Activated T-helper 17 cell treated with anti-CD3 and anti-CD28 coated beads, Interleukin-2, amount 50 U/mL, for 72 hours (primary cell): ENCODE measurements around the gene CHN2. TPM values are rescaled to one million over a fixed set of nuclear protein-coding genes. Genes with fewer than 3 reads are reported as not detected.
A peak's percentile ranks its signal among the peaks of the same experiment; 100 is the strongest.
"Not testable (repeated sequence)": the region's sequence is repeated elsewhere in the genome, so short reads cannot be mapped to it uniquely, and the experiment has no call there.

ENCODE experiments used
- ATAC-seq: fragments of 150-1000 bp; cut with Tn5 transposase; replicated peaks from 2 replicates; pipeline ENCODE4 v1.10.0; 2021; ENCODE audit warnings: mild to moderate bottlenecking, moderate library complexity
- H3K27ac Mint-ChIP-seq: one replicate; pipeline ENCODE4 v1.8.0; 2022; ENCODE audit warnings: mixed read lengths
- H3K27me3 Mint-ChIP-seq: one replicate; pipeline ENCODE4 v1.8.0; 2022; ENCODE audit warnings: mixed read lengths
- H3K36me3 Mint-ChIP-seq: one replicate; pipeline ENCODE4 v1.8.0; 2022; ENCODE audit warnings: low read depth, mild to moderate bottlenecking, mixed read lengths
- H3K4me1 Mint-ChIP-seq: one replicate; pipeline ENCODE4 v1.8.0; 2022; ENCODE audit warnings: mixed read lengths
- H3K4me3 Mint-ChIP-seq: one replicate; pipeline ENCODE4 v1.8.0; 2022; ENCODE audit warnings: mild to moderate bottlenecking, mixed read lengths
- H3K9me3 Mint-ChIP-seq: one replicate; pipeline ENCODE4 v1.8.0; 2022; ENCODE audit warnings: mixed read lengths
- total RNA-seq, 2 donors: library from RNA; stranded (reverse); gene quantifications; one replicate each; pipeline ENCODE4 v1.2.3, GENCODE V29; 2022

Gene CHN2
- total RNA-seq, 2 donors from 2014 or later, result 0.85 TPM; not detected in 1

- Mint-ChIP-seq H3K27ac (no peak overlapping the region), H3K9me3 (no peaks in the 10 kb centered on the region), H3K36me3 (no peaks in the 10 kb centered on the region), H3K27me3 (peaks cover 6% of the 10 kb centered on the region), H3K4me3 (no peak overlapping the region), H3K4me1 (no peaks in the 10 kb centered on the region)
- no peak for ATAC-seq
These were observed 54.3 kb downstream of the CHN2 start for GRCh38 chr7:29248713-29249382.

GRCh38 chr7:29249383-29249750 is 54.8 kb downstream of the CHN2 start:
- Mint-ChIP-seq H3K4me1 (no peaks in the 10 kb centered on the region), H3K36me3 (no peaks in the 10 kb centered on the region), H3K4me3 (no peak overlapping the region), H3K27me3 (peaks cover 6% of the 10 kb centered on the region), H3K9me3 (no peaks in the 10 kb centered on the region), H3K27ac (no peak overlapping the region)
- no peak for ATAC-seq

GRCh38 chr7:29249860-29250259 is 55.3 kb downstream of the CHN2 start:
- H3K4me1 Mint-ChIP-seq, result no peaks in the 10 kb centered on the region
- no peak overlapping the region for H3K4me3 Mint-ChIP-seq
- H3K27me3 Mint-ChIP-seq, result peaks cover 6% of the 10 kb centered on the region
- no peak overlapping the region for H3K27ac Mint-ChIP-seq
- no peak for ATAC-seq
- no peaks in the 10 kb centered on the region for H3K9me3 Mint-ChIP-seq
- no peaks in the 10 kb centered on the region for H3K36me3 Mint-ChIP-seq

- no peaks in the 10 kb centered on the region for H3K9me3 Mint-ChIP-seq
- no peak overlapping the region for H3K27ac Mint-ChIP-seq
- H3K4me3 Mint-ChIP-seq, result no peak overlapping the region
- H3K36me3 Mint-ChIP-seq, result no peaks in the 10 kb centered on the region
- no peaks in the 10 kb centered on the region for H3K27me3 Mint-ChIP-seq
- H3K4me1 Mint-ChIP-seq, result no peaks in the 10 kb centered on the region
- no peak for ATAC-seq
These were observed 58.6 kb downstream of the CHN2 start for GRCh38 chr7:29253225-29253624.

- no peak overlapping the region for H3K27ac Mint-ChIP-seq
- no peaks in the 10 kb centered on the region for H3K9me3 Mint-ChIP-seq
These were observed 60.0 kb downstream of the CHN2 start for GRCh38 chr7:29254591-29254990.

GRCh38 chr7:29255199-29255878 is 60.8 kb downstream of the CHN2 start:
- no peaks in the 10 kb centered on the region for H3K27me3 Mint-ChIP-seq
- H3K36me3 Mint-ChIP-seq, result no peaks in the 10 kb centered on the region
- no peaks in the 10 kb centered on the region for H3K4me1 Mint-ChIP-seq
- no peaks in the 10 kb centered on the region for H3K9me3 Mint-ChIP-seq
- H3K4me3 Mint-ChIP-seq, result no peak overlapping the region
- H3K27ac Mint-ChIP-seq, result no peak overlapping the region
- ATAC-seq, result no peak

More at GRCh38 chr7:29254591-29254990, 60.0 kb downstream of the CHN2 start:
- Mint-ChIP-seq H3K27me3 (no peaks in the 10 kb centered on the region), H3K36me3 (no peaks in the 10 kb centered on the region), H3K4me3 (no peak overlapping the region), H3K4me1 (no peaks in the 10 kb centered on the region)
- ATAC-seq, result no peak

- Mint-ChIP-seq H3K27me3 (no peaks in the 10 kb centered on the region), H3K4me3 (no peak overlapping the region), H3K36me3 (no peaks in the 10 kb centered on the region), H3K9me3 (no peaks in the 10 kb centered on the region), H3K4me1 (no peaks in the 10 kb centered on the region), H3K27ac (no peak overlapping the region)
- ATAC-seq, result no peak
These were observed 61.5 kb downstream of the CHN2 start for GRCh38 chr7:29255906-29256692.

GRCh38 chr7:29256693-29257002 is 62.1 kb downstream of the CHN2 start:
- no peaks in the 10 kb centered on the region for H3K9me3 Mint-ChIP-seq
- H3K4me3 Mint-ChIP-seq, result no peak overlapping the region
- H3K27ac Mint-ChIP-seq, result no peak overlapping the region
- no peak for ATAC-seq
- no peaks in the 10 kb centered on the region for H3K4me1 Mint-ChIP-seq
- H3K27me3 Mint-ChIP-seq, result no peaks in the 10 kb centered on the region
- no peaks in the 10 kb centered on the region for H3K36me3 Mint-ChIP-seq

GRCh38 chr7:29258951-29259350 is 64.4 kb downstream of the CHN2 start:
- Mint-ChIP-seq H3K27ac (no peak overlapping the region), H3K36me3 (no peaks in the 10 kb centered on the region), H3K4me3 (no peak overlapping the region), H3K27me3 (no peaks in the 10 kb centered on the region), H3K9me3 (no peaks in the 10 kb centered on the region), H3K4me1 (no peaks in the 10 kb centered on the region)
- no peak for ATAC-seq

- Mint-ChIP-seq H3K27ac (no peak overlapping the region), H3K27me3 (no peaks in the 10 kb centered on the region), H3K9me3 (no peaks in the 10 kb centered on the region), H3K36me3 (no peaks in the 10 kb centered on the region), H3K4me1 (peaks cover 5% of the 10 kb centered on the region), H3K4me3 (no peak overlapping the region)
- ATAC-seq, result no peak
These were observed 67.8 kb downstream of the CHN2 start for GRCh38 chr7:29262191-29262917.

- not testable (repeated sequence) for H3K9me3 Mint-ChIP-seq, ATAC-seq, H3K27ac Mint-ChIP-seq, H3K4me1 Mint-ChIP-seq, H3K27me3 Mint-ChIP-seq, H3K4me3 Mint-ChIP-seq, H3K36me3 Mint-ChIP-seq
These were observed 69.1 kb downstream of the CHN2 start for GRCh38 chr7:29263601-29264207.

GRCh38 chr7:29265208-29265923 is 70.8 kb downstream of the CHN2 start:
- H3K27ac Mint-ChIP-seq, result no peak overlapping the region
- no peaks in the 10 kb centered on the region for H3K9me3 Mint-ChIP-seq
- ATAC-seq, result peak; percentile 76

GRCh38 chr7:29269935-29270334 is 75.4 kb downstream of the CHN2 start:
- Mint-ChIP-seq H3K27ac (no peak overlapping the region), H3K36me3 (no peaks in the 10 kb centered on the region), H3K4me1 (peaks cover 5% of the 10 kb centered on the region), H3K27me3 (peaks cover 3% of the 10 kb centered on the region), H3K9me3 (no peaks in the 10 kb centered on the region), H3K4me3 (no peak overlapping the region)
- ATAC-seq, result no peak

More at GRCh38 chr7:29265208-29265923, 70.8 kb downstream of the CHN2 start:
- no peaks in the 10 kb centered on the region for H3K27me3 Mint-ChIP-seq
- H3K4me3 Mint-ChIP-seq, result no peak overlapping the region
- H3K4me1 Mint-ChIP-seq, result peaks cover 5% of the 10 kb centered on the region
- no peaks in the 10 kb centered on the region for H3K36me3 Mint-ChIP-seq
